ENCODE measurements around the gene IRAK1BP1. TPM values are rescaled to one million over a fixed set of nuclear protein-coding genes. Genes with fewer than 3 reads are reported as not detected.
"Not testable (repeated sequence)": the region's sequence is repeated elsewhere in the genome, so short reads cannot be mapped to it uniquely, and the experiment has no call there.

IRAK1BP1 gene, protein sequence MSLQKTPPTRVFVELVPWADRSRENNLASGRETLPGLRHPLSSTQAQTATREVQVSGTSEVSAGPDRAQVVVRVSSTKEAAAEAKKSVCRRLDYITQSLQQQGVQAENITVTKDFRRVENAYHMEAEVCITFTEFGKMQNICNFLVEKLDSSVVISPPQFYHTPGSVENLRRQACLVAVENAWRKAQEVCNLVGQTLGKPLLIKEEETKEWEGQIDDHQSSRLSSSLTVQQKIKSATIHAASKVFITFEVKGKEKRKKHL
- 1 to 10 TPM; 4.4 to 5.6 TPM for total RNA-seq
- long read RNA-seq, donor 1, full-length matches to known transcripts: 2 of 4 reads
- long read RNA-seq, donor 1, partial matches to known transcripts: 0 of 4 reads
- long read RNA-seq, donor 1, other reads (novel, unspliced or antisense): 2 of 4 reads
- long read RNA-seq, donor 2, partial matches to known transcripts: 0 of 3 reads
- long read RNA-seq, donor 2, other reads (novel, unspliced or antisense): 3 of 3 reads

DNA sequence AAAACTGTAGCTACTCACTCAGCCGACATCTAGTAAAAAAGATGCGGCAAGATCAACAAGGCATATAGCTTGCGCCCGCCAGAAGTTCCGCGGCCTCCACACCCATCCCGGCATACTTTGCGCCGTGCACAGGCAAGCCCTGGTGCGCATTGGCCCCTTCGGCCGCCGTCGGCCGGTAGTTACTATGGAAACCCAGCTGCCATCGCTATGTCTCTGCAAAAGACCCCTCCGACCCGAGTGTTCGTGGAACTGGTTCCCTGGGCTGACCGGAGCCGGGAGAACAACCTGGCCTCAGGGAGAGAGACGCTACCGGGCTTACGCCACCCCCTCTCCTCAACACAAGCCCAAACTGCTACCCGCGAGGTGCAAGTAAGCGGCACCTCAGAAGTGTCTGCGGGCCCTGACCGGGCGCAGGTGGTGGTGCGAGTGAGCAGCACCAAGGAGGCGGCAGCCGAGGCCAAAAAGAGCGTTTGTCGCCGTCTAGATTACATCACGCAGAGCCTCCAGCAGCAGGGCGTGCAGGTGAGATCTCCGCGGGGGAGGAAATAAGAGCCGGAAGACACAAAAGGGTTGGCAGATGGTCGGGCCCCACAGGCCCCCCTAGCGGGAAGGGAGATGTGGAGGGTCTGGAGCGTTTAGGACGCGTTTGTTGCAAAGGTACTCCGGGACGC, at the start of gene IRAK1BP1:
IRAK1BP1 (plus strand) TSS at position 182 of the 671 bp plus-strand sequence; CDS start at position 208, 26 bp downstream.
- DNase-seq (ENCODE audit: low spot score): peak; percentile 94
- intact Hi-C loops (cut with DNase I): no loop called here

DNA sequence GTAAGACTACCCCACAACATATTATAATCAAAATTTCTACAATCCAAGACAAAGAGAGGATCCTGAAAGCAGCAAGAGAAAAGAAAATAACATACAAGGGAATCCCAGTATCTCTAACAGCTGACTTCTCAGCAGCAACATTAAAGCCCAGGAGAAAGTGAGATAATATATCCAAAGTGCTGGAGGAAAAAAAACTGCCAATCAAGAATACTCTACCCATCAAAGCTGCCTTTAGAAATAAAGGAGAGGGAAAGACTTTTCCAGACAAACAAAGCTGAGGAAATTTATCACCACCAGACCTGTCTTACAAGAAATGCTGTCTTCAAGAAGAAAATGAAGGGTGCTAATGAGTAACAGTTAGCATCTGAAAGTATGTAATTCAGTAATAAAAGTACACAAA, 43.3 kb upstream of the IRAK1BP1 start:
- DNase-seq (ENCODE audit: low spot score): no peak
- intact Hi-C loops (cut with DNase I): no loop called here

DNA sequence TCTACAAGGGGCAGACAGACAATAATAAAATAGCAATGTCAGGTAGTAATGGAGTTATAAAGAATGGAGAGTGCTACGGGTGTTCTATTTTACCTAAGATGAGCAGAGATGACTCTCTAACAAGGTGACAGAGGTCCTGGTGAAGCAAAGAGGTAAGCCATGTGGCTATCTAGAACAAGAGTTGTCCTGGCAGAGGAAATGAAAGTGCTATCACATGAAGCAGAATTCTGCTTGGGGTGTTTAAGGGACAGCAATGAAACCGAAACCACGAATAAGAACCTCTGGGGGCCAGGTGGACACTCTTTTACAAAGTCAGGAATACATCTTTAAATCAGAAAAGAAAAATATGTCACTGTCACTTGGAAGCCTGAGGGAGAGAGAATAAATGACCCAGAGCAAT, 37.9 kb upstream of the IRAK1BP1 start:
- no peak for DNase-seq (ENCODE audit: low spot score)
- intact Hi-C loops (cut with DNase I): no loop called here

DNA sequence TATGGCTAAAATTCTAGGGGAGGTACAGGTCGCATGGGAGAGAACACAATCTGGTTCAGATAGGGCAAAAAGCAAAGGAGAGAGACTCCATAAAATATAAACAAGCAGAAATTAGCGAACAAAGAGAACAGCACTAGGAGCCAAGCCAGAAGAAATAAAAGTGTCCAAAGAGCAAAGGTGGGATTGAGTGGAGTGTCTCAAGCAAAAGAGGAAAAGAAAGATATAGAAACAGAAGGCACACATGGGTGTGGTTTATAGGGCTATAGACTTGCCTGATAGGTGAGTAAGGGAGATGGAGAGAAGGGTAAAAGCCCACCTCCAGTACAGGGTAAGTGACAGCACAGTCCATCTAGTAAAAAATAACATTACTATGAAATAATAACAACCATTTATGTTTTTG, 36.5 kb upstream of the IRAK1BP1 start:
- intact Hi-C loops (cut with DNase I): no loop called here
- DNase-seq (ENCODE audit: low spot score): no peak

DNA sequence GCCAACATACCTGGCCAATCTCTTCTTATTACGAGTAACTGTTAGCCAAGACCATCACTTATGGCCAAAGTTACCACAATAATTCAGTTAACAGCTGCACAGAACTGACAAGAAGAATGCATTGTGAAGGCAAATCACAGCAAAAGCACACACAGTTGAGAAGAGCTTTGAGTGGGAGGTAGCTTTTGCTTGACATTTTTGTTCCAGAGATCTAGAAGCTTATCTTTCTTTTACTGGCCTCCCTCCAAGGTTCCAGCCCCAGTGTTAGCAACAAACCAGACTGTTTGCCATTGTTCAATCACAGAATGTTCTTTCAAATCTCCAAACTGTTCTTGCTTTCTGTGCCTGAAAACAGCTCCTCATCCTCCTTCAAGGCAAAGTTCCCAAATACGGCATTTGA, 35.9 kb upstream of the IRAK1BP1 start:
- DNase-seq (ENCODE audit: low spot score): no peak
- intact Hi-C loops (cut with DNase I): no loop called here

DNA sequence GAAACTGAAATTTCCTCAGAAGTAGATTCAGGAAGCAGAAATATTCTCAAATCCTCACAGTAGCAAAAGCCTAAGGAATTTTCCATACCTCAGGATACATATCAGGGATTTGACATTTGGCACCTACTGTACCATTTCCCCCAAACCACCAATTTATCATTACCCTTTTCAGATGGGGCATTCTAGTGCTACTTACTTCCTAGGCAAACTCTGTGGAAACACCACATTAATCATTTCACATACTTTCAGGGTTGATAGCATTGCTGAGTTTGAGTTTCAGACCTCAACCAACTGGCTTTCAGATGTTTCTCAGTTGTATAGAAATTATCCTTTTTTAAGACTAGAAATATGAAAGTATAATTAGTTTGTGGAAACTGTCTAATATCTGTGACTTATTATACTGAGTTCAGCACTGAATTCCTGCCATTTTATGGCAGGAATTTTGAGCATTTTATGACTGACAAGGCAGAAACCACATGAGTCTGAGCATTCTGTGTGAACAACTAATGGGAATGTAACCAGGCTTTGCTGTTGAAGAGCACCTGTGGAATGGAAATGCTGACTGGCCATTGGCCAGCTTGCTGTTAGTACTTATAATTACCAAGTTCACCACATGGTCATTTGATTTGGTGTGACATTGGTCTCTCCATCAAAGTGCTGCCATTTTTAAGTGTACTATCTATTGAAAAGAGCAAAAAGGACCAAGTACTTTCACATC, 35.1 kb upstream of the IRAK1BP1 start:
- intact Hi-C loops (cut with DNase I): no loop called here
- DNase-seq (ENCODE audit: low spot score): no peak

DNA sequence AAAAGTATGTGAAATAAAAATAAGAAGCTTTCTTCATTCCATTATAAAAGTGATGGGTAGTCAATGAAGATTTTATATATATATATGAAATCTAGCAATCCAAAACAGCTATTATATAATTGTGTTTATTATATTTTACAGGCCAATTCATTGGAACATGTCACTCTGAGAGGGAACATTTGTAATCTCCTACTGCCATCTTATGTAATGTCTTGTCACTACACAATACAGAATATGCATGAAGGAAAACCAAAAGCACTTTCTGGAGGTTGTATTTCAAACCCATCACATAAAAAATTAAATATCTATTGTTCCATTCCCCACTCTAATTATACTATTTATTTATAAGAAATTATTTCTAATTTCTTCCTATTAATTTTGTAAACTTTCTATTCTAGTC, 31.5 kb upstream of the IRAK1BP1 start:
- intact Hi-C loops (cut with DNase I): no loop called here

DNA sequence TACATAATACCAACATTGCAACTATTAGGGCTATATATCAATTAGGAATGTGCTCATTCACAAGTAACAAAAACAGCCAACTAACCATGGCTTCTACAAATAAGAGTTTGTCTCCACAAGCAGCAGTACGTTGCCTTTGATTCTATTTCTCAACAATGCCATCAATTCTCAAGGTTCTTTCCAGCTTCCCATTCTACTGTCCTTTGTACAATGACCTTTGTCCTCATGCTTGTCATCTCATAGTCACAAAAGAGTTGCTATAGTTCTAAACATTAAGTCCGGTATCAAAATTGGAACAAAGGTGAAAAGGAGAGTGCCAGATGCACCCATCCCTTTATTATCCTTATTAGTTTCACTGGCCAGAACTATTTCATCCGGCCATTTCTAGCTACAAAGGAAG, 30.8 kb upstream of the IRAK1BP1 start:
- DNase-seq (ENCODE audit: low spot score): no peak
- intact Hi-C loops (cut with DNase I): no loop called here

More for the DNA sequence above, 31.5 kb upstream of the IRAK1BP1 start:
- DNase-seq (ENCODE audit: low spot score): no peak

DNA sequence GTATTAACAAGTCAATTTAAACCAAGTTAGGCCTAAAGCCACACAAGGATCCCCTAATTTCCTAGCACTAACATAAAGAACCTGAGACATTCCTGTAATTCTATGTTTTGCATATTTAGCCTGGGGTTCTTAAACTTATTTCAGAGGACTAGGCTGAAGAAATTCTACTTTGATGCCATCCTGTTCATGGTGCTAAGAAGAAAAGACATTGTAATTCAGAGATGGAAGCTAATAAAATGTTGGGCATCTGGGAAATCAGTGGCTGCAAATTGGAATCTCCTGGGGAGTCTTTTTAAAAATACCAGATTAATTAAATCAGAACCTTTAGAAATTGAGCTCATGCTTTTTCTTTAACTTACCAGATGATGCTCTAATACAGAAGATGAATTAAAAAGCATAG, 26.2 kb upstream of the IRAK1BP1 start:
- DNase-seq (ENCODE audit: low spot score): no peak
- intact Hi-C loops (cut with DNase I): no loop called here

DNA sequence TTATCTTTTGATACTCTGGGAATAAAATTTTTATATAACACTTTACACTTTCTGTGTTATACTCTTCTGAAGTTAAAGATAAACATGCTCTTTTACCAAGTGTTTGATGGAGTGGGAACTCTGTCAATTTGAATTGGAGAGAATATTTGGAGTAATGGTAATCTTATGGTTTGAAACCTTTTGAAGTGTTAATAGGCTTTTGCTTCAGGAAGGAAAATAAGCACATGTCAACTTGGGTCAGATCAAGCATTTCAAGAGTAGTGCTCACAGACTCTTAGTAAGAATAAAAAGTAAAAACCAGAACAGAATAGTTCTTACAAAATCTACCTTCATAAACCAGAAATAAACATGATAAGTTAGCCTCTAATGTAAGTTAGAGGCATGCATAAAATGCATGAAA, 24.4 kb upstream of the IRAK1BP1 start:
- no peak for DNase-seq (ENCODE audit: low spot score)
- intact Hi-C loops (cut with DNase I): no loop called here

DNA sequence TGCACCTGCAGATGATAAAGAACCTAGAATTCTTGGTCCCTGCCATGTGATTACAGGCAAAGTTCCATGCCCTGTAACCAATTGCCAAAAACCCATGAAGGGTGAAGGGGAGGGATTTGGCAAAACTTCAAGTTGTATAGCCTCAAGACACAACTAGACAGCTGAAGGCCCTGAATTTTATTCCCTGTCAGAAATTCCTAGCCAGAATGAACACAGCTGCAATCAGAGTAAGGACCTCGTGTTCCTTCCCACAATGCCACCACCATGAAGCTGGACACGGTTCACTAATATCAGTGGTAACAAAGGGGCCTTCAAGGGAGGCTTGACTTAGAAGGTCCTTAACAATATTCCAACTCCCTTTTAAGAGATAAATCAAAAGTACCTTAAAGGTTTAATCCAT, 22.5 kb upstream of the IRAK1BP1 start:
- intact Hi-C loops (cut with DNase I): no loop called here
- no peak for DNase-seq (ENCODE audit: low spot score)

DNA sequence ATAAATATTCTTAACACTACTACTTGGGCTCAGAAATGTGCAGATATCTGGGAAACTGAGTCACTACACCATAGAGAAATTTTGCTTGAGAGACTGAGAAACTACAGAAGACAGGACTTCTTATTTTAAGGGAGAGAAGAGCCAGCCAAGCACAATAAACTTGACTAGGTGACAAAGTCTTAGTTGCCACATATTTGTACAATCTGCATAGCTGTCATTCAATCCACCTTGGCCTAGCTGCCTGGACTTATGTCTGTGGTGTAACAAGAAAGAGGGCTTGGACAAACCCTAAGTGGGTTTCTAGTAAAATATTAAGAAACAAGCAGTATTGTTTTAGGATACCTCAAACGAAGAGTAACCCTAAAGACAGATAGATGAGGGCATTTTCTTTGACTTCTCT, 21.8 kb upstream of the IRAK1BP1 start:
- intact Hi-C loops (cut with DNase I): no loop called here
- no peak for DNase-seq (ENCODE audit: low spot score)

DNA sequence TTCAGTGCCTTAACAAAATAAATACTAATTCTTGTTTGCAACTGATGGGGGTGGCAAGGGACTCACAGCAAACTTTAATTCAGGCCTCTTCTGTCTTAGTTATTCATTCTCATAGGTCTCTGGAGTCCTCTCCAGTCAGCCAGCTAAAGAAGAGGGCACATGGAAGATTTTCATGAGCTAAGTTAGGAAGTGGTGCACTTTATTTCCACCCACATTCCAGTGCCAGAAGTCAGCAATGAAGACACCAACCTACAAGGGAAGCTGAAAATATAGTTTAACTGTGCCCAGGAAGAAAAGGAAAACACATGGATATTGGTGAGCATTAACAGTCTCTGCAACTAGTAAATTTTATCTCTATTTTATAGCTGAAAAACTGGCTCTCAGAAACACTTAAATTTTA, 16.7 kb upstream of the IRAK1BP1 start:
- intact Hi-C loops (cut with DNase I): no loop called here
- no peak for DNase-seq (ENCODE audit: low spot score)

DNA sequence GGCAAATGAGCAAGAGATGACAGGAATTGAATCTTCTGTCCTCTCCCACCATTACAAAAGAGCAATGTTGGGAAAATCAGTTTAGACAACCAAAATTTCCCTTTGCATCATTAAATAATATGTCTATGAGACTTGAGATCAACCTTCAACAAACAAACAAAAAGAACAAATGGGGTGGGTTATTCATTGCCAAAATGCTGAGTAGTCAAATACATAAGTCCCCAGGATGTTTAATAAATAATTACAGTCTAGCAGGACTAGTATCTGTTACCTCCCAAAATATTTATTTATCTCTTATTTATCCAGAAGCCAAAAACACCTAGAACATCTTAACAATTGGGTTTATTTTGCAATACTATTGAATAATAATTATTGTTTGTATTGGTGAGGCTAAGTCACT, 16.2 kb upstream of the IRAK1BP1 start:
- DNase-seq (ENCODE audit: low spot score): no peak
- intact Hi-C loops (cut with DNase I): no loop called here

DNA sequence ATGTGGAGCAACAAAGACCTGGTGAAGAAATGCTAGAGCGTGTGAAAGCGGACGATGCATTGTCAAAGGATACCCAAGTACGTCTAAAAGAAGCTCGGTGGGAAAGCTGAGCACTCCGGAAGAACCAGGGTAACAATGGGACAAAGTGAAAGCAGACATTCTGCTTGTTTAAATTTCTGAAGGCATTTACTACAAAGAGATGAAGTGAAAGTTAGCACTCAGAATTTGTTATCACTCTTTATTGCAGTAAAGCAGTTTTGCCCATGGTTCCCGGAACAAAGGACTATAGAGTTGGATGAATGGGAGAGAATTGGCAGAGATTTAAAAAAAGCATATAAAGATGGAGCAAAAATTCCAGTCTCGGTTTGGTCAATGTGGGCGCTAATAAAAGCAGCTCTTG, 12.8 kb upstream of the IRAK1BP1 start:
- intact Hi-C loops (cut with DNase I): no loop called here
- DNase-seq (ENCODE audit: low spot score): no peak

DNA sequence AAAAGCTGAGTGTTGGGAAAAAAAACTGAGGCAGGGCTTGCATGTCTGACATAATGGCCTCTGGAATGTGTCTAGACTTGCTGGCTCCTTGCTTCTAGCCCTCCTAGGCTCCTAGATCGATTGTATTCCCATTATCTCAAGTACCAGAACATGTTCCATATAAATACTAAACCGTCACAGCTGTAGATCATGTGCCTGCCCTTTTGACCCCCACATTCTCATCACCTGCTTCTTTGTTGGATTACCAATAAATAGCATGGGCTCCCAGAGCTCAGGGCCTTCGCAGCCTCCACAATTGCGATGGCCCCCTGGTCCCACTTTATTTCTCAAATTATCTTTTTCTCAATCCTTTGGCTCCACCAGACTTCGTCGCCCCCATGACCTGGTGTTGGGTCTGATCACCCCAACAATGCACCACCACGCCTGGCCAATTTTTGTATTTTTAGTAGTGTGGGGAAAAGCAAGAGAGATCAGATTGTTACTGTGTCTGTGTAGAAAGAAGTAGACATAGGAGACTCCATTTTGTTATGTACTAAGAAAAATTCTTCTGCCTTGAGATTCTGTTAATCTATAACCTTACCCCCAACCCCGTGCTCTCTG, 8.9 kb upstream of the IRAK1BP1 start:
- intact Hi-C loops (cut with DNase I); DNase-seq (ENCODE audit: low spot score): not testable (repeated sequence)

DNA sequence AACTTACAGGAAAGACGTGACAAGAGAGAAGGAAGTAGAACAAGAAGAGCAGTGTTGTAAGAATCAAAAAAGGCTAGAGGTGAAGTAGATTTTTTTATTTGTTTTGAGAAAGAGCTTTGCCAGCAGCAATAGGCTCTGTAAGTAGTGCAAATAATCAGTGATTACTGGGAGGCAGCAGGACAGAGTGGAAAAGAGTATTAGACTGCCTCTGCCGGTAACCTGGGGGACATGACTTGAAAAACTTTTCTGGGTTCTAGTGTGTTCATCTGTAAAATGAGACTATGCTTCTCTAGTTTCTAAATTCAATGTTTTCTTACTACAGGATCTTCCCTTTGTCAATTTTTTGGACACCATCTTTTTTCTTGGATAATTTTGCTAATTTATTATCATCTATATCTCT, 5.8 kb upstream of the IRAK1BP1 start:
- no peak for DNase-seq (ENCODE audit: low spot score)
- intact Hi-C loops (cut with DNase I): no loop called here

DNA sequence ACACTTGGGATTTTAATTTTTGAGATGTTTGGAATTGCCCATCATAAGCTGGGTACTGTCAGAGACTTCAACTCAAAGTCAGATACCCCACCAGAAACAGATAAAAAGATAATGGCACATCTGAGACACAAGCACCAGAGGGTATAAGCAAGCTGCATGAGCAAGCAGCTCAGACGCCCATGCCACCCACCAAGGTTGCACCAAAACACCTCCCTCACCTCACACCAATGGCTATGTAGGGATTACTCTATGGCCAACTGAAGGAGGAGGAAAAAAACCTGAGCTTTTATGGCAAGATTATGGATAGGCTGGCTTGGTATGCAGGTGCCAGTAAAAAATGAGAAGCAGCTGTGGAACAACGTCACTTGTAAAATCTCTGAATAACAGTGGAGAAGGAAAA, 3.8 kb upstream of the IRAK1BP1 start:
- DNase-seq (ENCODE audit: low spot score): no peak
- intact Hi-C loops (cut with DNase I): no loop called here

DNA sequence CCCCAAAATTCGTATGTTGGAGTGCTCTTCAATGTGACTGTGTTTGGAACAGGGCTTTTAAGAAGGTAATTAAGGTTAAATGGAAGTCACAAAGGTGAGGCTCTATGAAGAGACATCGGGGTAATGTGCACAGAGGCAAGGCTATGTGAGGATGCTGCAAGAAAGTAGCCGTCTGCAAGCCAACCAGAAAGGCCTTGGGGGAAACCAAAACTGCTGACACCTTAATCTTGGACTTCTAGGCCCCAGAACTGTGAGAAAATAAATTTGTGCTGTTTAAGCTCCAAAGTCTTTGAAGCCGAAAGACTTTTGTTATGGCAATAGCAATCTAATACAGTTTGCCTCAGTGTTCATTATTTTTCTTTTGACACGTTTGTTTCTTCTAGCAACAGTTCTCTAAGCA, 2.4 kb upstream of the IRAK1BP1 start:
- DNase-seq (ENCODE audit: low spot score): no peak
- intact Hi-C loops (cut with DNase I): no loop called here

DNA sequence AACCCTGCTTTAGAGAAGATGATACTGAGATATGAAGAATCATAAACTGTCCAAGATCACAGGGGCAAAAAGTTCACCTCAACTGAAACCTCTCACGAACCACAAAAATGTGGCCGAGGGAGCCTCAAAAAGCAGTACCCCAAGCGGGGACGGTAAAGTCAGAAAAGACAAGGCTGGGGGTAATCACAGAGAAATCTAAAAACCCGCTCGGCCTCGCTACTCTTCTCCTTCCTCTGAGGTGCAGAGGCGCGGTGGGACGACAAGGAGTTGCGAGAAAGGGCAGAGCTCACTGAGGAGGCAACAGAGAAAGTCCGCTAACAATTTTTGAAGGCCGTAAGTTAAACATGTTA, 356 bp upstream of the IRAK1BP1 start:
- DNase-seq (ENCODE audit: low spot score): no peak
- intact Hi-C loops (cut with DNase I): no loop called here
